Vagina (tissue), 2 donors: ENCODE data around the gene HS3ST3B1. TPM values are rescaled to one million over a fixed set of nuclear protein-coding genes. Genes with fewer than 3 reads are reported as not detected.

Source experiments
- DNase-seq, 2 donors: peaks; one replicate each; pipeline ENCODE4 v3.0.0-alpha.2; 2017; ENCODE audit errors: extremely low spot score in 2 of 2
- H3K27ac ChIP-seq: fragments of 200-600 bp; sonication (generic); one replicate; pipeline ENCODE4 v1.5.1; 2019
- H3K27me3 ChIP-seq: fragments of 200-600 bp; sonication (generic); one replicate; pipeline ENCODE4 v1.5.1; 2019
- H3K36me3 ChIP-seq, 2 donors: fragments of 200-600 bp; sonication (generic); one replicate each; pipeline ENCODE4 v1.5.1; 2017 to 2019
- H3K4me1 ChIP-seq: fragments of 200-600 bp; sonication (generic); one replicate; pipeline ENCODE4 v1.5.1; 2019
- H3K4me3 ChIP-seq, 2 donors: fragments of 200-600 bp; sonication (generic); 1 replicate in 1 of 2; 2 replicates in 1 of 2; pipeline ENCODE4 v1.5.1; 2016 to 2019
- H3K9me3 ChIP-seq: fragments of 200-600 bp; sonication (generic); one replicate; pipeline ENCODE4 v1.5.1; 2019
- CTCF ChIP-seq, 3 experiments: fragments of 450-650 bp in 2 of 3; fragments of 200-600 bp in 1 of 3; sonication (generic) in 1 of 3; IDR thresholded peaks; one replicate each; pipeline ENCODE4 v1.5.1; 2017 to 2019; ENCODE audit warnings: antibody characterized with exemption in 3 of 3, mild to moderate bottlenecking in 2 of 3, moderate library complexity in 2 of 3
- POLR2A ChIP-seq, 2 donors: fragments of 450-650 bp; IDR thresholded peaks; one replicate each; pipeline ENCODE4 v1.6.1; 2017; ENCODE audit warnings: antibody characterized with exemption in 2 of 2, mild to moderate bottlenecking in 2 of 2, moderate library complexity in 2 of 2
- POLR2AphosphoS5 ChIP-seq, 2 donors: sonication (generic); formaldehyde crosslinking; IDR thresholded peaks; one replicate each; pipeline ENCODE4 v1.9.0; 2017; ENCODE audit warnings: antibody characterized with exemption in 2 of 2, mild to moderate bottlenecking in 2 of 2, low read depth in 1 of 2; ENCODE audit not compliant: insufficient read depth in 1 of 2
- intact Hi-C: fragments of 100-400 bp; cut with DNase I; formaldehyde crosslinking; loops from one replicate; pipeline ENCODE4 v1.15.1; 2023
- total RNA-seq: library from RNA; depleted of rRNA; stranded (reverse); fragments of >200 nt; gene quantifications from one replicate; pipeline ENCODE4 v1.2.3, GENCODE V29; 2016

Gene HS3ST3B1
- total RNA-seq, 1 donor from 2014 or later: 5.9 TPM

GRCh38 chr17:14337596-14338079 lies 36.8 kb downstream of the HS3ST3B1 start:
- H3K9me3 ChIP-seq: no peaks in the 10 kb centered on the region
- intact Hi-C loops: no loop called here
- TF ChIP-seq CTCF (IDR thresholded peaks at IDR 0.05) (no peak), POLR2AphosphoS5 (IDR thresholded peaks at IDR 0.05; ENCODE audit: insufficient read depth in 1 of 2, low read depth in 1 of 2) (no peak), POLR2A (IDR thresholded peaks at IDR 0.05) (no peak)
- no peaks in the 10 kb centered on the region for H3K27me3 ChIP-seq
- DNase-seq: no peak
- no peak overlapping the region for H3K27ac ChIP-seq
- H3K36me3 ChIP-seq: no peaks in the 10 kb centered on the region
- peaks cover 12% of the 10 kb centered on the region for H3K4me1 ChIP-seq
- no peak overlapping the region for H3K4me3 ChIP-seq

GRCh38 chr17:14340857-14341754 lies 40.2 kb downstream of the HS3ST3B1 start:
- DNase-seq: no peak
- Histone ChIP-seq H3K27me3 (no peaks in the 10 kb centered on the region), H3K9me3 (no peaks in the 10 kb centered on the region), H3K4me1 (peaks cover 12% of the 10 kb centered on the region), H3K4me3 (no peak overlapping the region), H3K27ac (no peak overlapping the region), H3K36me3 (no peaks in the 10 kb centered on the region)
- intact Hi-C loops: no loop called here
- TF ChIP-seq POLR2AphosphoS5 (IDR thresholded peaks at IDR 0.05; ENCODE audit: insufficient read depth in 1 of 2, low read depth in 1 of 2) (no peak), CTCF (IDR thresholded peaks at IDR 0.05) (no peak), POLR2A (IDR thresholded peaks at IDR 0.05) (no peak)

- Histone ChIP-seq H3K4me3 (no peak overlapping the region), H3K9me3 (no peaks in the 10 kb centered on the region), H3K27ac (no peak overlapping the region), H3K36me3 (no peaks in the 10 kb centered on the region), H3K4me1 (peaks cover 12% of the 10 kb centered on the region), H3K27me3 (no peaks in the 10 kb centered on the region)
- TF ChIP-seq CTCF (IDR thresholded peaks at IDR 0.05) (no peak), POLR2AphosphoS5 (IDR thresholded peaks at IDR 0.05; ENCODE audit: insufficient read depth in 1 of 2, low read depth in 1 of 2) (no peak), POLR2A (IDR thresholded peaks at IDR 0.05) (no peak)
- DNase-seq: no peak
- intact Hi-C loops: no loop called here
Observed at GRCh38 chr17:14341866-14342265, 41.0 kb downstream of the HS3ST3B1 start.

DNA sequence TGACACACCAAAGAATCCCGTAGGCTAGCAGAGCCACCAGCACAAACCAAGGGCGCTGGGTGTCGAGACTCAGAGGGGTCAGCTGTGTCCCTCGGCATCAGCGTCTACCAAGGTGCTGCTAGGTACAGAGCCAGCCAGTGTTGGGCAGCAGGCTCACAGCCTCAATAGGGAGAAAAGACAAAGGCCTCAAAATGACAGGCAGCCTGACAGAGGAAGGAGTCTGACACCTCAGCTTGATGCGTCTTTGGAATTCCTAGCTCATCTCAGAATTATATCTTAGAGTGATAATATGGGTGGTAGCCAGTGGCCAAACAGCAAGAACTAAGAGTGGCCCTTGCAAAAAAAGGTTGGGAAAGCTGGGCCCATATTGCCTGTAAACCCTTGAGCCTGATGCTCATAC lies 45.9 kb downstream of the HS3ST3B1 start:
- H3K36me3 ChIP-seq: no peaks in the 10 kb centered on the region
- no peak for TF ChIP-seq POLR2AphosphoS5 (IDR thresholded peaks at IDR 0.05; ENCODE audit: insufficient read depth in 1 of 2, low read depth in 1 of 2)
- no peak for TF ChIP-seq POLR2A (IDR thresholded peaks at IDR 0.05)
- TF ChIP-seq CTCF (IDR thresholded peaks at IDR 0.05): no peak
- intact Hi-C loops: no loop called here
- H3K9me3 ChIP-seq: no peaks in the 10 kb centered on the region
- H3K4me3 ChIP-seq: no peak overlapping the region
- DNase-seq: no peak
- no peaks in the 10 kb centered on the region for H3K27me3 ChIP-seq
- peaks cover 13% of the 10 kb centered on the region for H3K4me1 ChIP-seq
- H3K27ac ChIP-seq: no peak overlapping the region

DNA sequence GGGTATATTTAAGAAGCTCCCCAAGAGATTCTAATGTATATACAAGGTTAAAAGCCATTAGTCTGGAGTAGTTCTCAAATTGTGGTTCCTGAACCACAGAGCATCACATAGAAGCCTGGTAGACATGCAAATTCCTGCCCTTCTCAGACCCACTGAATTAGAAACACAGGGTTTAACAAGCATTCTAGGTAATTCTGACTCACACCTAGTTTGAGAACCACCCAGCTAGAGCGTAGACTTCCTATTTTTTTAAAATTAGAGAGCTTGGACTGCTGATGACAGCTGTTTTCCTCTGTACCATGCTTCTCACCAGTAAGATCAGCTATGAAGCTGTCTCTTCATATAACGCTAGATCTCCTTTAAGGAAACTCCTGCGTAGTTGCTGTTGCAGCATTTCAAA lies 50.6 kb downstream of the HS3ST3B1 start:
- H3K27me3 ChIP-seq: no peaks in the 10 kb centered on the region
- peaks cover 13% of the 10 kb centered on the region for H3K4me1 ChIP-seq
- no peak overlapping the region for H3K4me3 ChIP-seq
- no peaks in the 10 kb centered on the region for H3K9me3 ChIP-seq
- no peak overlapping the region for H3K27ac ChIP-seq
- no peak for DNase-seq
- intact Hi-C loops: no loop called here
- H3K36me3 ChIP-seq: no peaks in the 10 kb centered on the region
- TF ChIP-seq POLR2AphosphoS5 (IDR thresholded peaks at IDR 0.05; ENCODE audit: insufficient read depth in 1 of 2, low read depth in 1 of 2) (no peak), CTCF (IDR thresholded peaks at IDR 0.05) (no peak), POLR2A (IDR thresholded peaks at IDR 0.05) (no peak)
